Fibroblast of pulmonary artery (primary cell): ENCODE results near the gene CSTF3.

Experiments used
- DNase-seq: peaks from one replicate; pipeline ENCODE4 v3.0.0-alpha.2; 2010; ENCODE audit warnings: low read depth
- H3K4me3 ChIP-seq: replicated peaks from 2 replicates; pipeline ENCODE4 v1.5.1; 2011; ENCODE audit warnings: low read depth, mild to moderate bottlenecking, control low read depth, low read length, moderate library complexity
- TF ChIP-seq, protein P1 (sequence below): IDR thresholded peaks from 2 replicates; pipeline ENCODE4 v1.5.1; 2011; ENCODE audit warnings: mild to moderate bottlenecking, control low read depth, low read length, inconsistent platforms; ENCODE audit errors: missing control alignments

Gene CSTF3

DNA sequence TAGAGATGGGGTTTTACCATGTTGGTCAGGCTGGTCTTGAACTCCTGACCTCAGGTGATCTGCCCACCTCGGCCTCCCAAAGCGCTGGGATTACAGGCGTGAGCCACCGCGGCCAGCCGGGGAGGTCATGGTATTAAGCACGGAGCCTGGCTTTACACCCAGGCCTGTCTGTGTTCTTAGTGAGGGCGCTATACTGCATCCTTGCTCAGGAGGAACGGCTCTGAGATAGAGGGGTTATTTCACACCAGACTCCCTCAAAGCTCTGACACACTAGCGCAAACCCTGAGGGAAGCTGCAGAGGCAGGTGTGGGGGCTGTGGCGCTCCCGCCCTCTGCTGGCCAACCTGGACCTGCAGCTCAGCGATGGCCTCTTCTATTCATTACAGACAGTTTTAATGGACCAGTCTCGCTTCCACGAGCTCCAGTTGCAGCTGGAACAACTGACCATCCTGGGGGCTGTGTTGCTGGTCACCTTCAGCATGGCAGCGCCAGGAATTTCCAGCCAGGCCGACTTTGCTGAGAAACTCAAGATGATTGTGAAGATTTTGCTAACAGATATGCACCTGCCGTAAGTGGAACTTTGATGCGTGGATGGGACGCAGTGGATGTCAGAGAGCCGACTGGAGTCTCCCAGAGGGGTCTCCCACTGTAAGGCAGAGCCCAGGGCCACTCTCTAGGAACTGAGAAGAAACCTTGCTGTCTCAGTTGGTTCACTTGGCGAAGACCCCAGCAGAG is 95.7 kb downstream of the CSTF3 start:
- no peak overlapping the region for H3K4me3 ChIP-seq
- TF ChIP-seq, protein P1, sequence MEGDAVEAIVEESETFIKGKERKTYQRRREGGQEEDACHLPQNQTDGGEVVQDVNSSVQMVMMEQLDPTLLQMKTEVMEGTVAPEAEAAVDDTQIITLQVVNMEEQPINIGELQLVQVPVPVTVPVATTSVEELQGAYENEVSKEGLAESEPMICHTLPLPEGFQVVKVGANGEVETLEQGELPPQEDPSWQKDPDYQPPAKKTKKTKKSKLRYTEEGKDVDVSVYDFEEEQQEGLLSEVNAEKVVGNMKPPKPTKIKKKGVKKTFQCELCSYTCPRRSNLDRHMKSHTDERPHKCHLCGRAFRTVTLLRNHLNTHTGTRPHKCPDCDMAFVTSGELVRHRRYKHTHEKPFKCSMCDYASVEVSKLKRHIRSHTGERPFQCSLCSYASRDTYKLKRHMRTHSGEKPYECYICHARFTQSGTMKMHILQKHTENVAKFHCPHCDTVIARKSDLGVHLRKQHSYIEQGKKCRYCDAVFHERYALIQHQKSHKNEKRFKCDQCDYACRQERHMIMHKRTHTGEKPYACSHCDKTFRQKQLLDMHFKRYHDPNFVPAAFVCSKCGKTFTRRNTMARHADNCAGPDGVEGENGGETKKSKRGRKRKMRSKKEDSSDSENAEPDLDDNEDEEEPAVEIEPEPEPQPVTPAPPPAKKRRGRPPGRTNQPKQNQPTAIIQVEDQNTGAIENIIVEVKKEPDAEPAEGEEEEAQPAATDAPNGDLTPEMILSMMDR = peak; percentile 94
- DNase-seq = peak; percentile 72

- TF ChIP-seq, protein P1 = no peak
- DNase-seq = no peak
- H3K4me3 ChIP-seq = no peak overlapping the region
Observed at GRCh38 chr11:33064866-33065265, 96.4 kb downstream of the CSTF3 start.

- TF ChIP-seq, protein P1 = no peak
- DNase-seq = peak; percentile 10
- H3K4me3 ChIP-seq = no peak overlapping the region
Observed at GRCh38 chr11:33064033-33064825, 97.1 kb downstream of the CSTF3 start.

GRCh38 chr11:33063326-33063881 is 97.9 kb downstream of the CSTF3 start:
- TF ChIP-seq, protein P1 = no peak
- H3K4me3 ChIP-seq = no peak overlapping the region
- peak; percentile 70 for DNase-seq

DNA sequence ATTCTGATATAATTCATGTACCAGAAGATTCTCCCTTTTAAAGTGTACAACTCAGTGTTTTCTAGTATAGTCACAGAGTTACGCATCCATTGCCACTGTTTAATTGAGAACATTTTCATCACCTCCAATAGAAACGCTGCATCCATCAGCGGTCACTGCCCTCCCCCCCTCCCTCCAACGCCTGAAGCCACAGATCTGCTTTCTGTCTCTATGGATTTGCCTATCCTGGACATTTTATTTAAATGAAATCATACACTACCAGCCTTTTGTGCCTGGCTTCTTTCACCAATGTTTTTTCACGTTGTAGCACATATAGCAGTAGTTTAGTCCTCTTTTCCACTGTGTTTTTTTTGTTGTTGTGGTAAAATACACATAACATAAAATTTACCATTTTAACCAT is 99.1 kb downstream of the CSTF3 start:
- TF ChIP-seq, protein P1 = no peak
- DNase-seq = no peak
- no peak overlapping the region for H3K4me3 ChIP-seq

DNA sequence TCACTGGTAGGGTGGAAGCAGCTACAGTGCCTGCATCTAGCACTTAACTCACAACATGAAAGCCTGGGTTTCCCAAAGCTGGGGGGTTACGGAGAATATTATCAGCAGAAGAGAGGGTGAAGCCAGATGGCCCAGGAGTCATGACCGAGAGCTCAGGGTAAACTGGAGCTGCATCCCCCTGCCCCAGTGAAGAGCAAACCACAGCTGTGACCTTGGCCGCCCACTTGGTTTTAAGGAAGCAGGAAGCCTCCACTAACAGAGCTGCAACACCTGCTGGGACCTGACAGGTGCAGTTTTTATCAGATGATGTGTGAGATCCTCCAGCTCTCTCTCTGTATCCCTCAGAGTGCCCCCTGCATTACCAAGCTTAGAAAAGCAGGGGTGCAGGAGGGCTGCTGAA is 101.0 kb downstream of the CSTF3 start:
- no peak overlapping the region for H3K4me3 ChIP-seq
- no peak for DNase-seq
- TF ChIP-seq, protein P1 = no peak
